ENCODE results near the gene MITF.

Gene MITF

DNA sequence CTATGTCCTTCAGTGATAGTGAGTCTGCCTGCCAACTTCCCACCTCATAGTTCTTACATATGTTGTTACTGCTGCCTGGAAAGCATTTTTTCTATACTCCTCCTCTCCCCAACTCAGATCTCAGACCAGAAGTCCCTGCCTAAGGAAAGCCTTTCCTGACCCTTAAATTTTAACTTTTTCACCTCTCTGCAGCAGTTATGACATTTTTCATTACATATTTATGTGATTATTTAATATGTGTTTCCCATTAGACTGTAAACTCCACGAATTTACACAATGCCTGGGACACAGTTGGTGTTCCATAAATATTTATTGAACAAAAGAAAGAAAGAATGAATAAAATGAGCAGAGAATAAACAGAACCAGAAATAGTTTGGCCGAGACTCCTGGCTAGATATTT, 125.5 kb downstream of the MITF start:
- TF ChIP-seq POLR2A (IDR thresholded peaks at IDR 0.05; ENCODE audit: low read depth, low read length), result no peak
- FAIRE-seq (no peak), DNase-seq (ENCODE audit: insufficient read length, low spot score) (no peak)

- TF ChIP-seq POLR2A (IDR thresholded peaks at IDR 0.05; ENCODE audit: low read depth, low read length), result no peak
- no peak for DNase-seq (ENCODE audit: insufficient read length, low spot score)
- FAIRE-seq, result peak; percentile 27
Measured at GRCh38 chr3:69865925-69866679, 126.8 kb downstream of the MITF start.

GRCh38 chr3:69866988-69867720, 127.9 kb downstream of the MITF start:
- DNase-seq (ENCODE audit: insufficient read length, low spot score) (no peak), FAIRE-seq (no peak)
- TF ChIP-seq POLR2A (IDR thresholded peaks at IDR 0.05; ENCODE audit: low read depth, low read length), result no peak

GRCh38 chr3:69867941-69868505, 128.8 kb downstream of the MITF start:
- no peak for TF ChIP-seq POLR2A (IDR thresholded peaks at IDR 0.05; ENCODE audit: low read depth, low read length)
- no peak for FAIRE-seq
- no peak for DNase-seq (ENCODE audit: insufficient read length, low spot score)

DNA sequence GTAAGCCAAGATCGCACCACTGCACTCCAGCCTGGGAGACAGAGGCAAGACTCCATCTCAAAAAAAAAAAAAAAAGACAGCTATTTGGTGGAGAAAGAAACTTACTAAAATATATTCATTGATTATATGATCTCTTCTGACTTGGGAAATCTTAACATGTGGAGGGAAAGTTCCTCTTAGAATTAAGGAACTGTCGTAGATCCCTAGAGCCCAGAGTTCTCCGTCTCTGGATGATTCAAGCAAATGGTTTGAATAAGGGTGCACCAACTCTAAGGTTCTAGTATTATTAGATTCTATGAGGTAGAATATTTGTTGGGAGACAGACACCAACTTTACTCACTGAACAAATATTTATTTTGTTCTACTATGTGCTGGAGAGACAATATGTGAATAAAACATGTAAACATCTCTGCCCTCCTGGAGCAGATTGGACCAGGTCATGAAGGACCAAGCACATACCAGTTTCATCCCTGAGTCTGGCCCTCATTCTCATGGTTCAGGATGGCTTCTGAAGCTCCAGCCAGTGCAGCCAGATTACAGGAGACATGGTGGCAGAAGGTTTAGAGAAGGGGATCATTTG, 129.7 kb downstream of the MITF start:
- no peak for TF ChIP-seq POLR2A (IDR thresholded peaks at IDR 0.05; ENCODE audit: low read depth, low read length)
- no peak for DNase-seq (ENCODE audit: insufficient read length, low spot score)
- FAIRE-seq, result no peak

- no peak for TF ChIP-seq POLR2A (IDR thresholded peaks at IDR 0.05; ENCODE audit: low read depth, low read length)
- FAIRE-seq (peak; percentile 84), DNase-seq (ENCODE audit: insufficient read length, low spot score) (peak; percentile 15)
Measured at GRCh38 chr3:69869643-69870042, 130.4 kb downstream of the MITF start.

DNA sequence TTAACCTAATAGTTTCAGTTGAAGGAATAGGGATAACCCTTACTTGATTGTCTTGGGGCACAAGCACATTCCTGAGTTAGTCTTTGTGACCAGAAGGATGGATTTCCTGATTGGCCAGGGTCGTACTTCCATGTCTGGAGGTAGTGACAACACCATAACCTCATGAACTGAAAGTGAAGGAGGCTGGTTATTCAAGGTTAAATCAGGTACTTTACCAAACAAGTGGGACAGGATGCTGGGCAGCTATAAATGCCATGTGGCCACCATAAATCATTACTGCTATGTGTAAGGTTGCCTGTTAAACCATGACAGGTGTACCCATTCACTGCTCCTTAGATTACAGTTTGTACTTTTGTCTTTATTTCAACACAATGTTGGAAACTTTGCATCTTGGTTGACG, 132.0 kb downstream of the MITF start:
- no peak for TF ChIP-seq POLR2A (IDR thresholded peaks at IDR 0.05; ENCODE audit: low read depth, low read length)
- FAIRE-seq, result no peak
- no peak for DNase-seq (ENCODE audit: insufficient read length, low spot score)

DNA sequence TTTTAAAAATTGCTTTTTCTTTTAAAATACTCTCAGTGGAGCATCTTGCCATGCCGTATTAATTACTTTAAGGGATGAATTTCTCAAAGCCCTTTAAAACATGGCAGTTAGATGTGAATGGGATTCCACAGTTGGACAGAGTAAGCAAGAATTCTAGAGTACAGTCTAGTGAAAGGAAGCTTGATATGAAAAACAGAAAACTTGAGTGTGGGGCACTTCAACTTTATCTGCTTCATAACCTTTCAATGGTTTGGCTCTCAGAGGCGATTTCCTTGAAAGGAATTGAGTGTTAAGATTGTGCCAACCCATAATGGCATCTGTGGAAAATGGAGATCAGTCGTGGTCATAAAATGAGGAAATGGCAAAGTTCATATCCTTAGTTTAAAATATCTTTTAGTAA, 132.6 kb downstream of the MITF start:
- TF ChIP-seq POLR2A (IDR thresholded peaks at IDR 0.05; ENCODE audit: low read depth, low read length), result no peak
- FAIRE-seq (no peak), DNase-seq (ENCODE audit: insufficient read length, low spot score) (no peak)

- FAIRE-seq, result no peak
- TF ChIP-seq POLR2A (IDR thresholded peaks at IDR 0.05; ENCODE audit: low read depth, low read length), result no peak
Measured at GRCh38 chr3:69872783-69873378, 133.6 kb downstream of the MITF start.

DNA sequence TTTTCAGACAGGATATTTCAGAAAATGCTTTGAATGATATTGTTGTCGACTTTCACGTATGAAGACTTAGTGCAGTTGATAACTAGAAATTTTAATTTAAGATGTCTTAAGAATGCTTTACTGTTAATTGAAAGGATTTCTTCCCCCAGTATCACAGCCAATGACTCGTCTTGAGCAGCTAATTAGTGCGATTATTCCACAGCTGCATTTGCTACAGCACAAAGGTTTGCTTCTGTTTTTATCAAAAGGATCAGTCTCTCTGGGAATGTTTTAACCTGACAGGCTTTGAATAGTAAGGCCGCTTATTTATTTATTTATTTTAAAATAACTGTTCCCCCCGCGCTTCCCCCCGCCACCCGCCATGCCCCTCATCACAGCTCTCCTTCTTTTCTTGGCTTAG, 136.8 kb downstream of the MITF start:
- no peak for TF ChIP-seq POLR2A (IDR thresholded peaks at IDR 0.05; ENCODE audit: low read depth, low read length)
- DNase-seq (ENCODE audit: insufficient read length, low spot score) (no peak), FAIRE-seq (no peak)

More at GRCh38 chr3:69872783-69873378, 133.6 kb downstream of the MITF start:
- DNase-seq (ENCODE audit: insufficient read length, low spot score), result no peak

- FAIRE-seq, result no peak
Measured at GRCh38 chr3:69878254-69878653, 139.0 kb downstream of the MITF start.

GRCh38 chr3:69879051-69879450, 139.8 kb downstream of the MITF start:
- no peak for TF ChIP-seq POLR2A (IDR thresholded peaks at IDR 0.05; ENCODE audit: low read depth, low read length)

More at GRCh38 chr3:69878254-69878653, 139.0 kb downstream of the MITF start:
- no peak for TF ChIP-seq POLR2A (IDR thresholded peaks at IDR 0.05; ENCODE audit: low read depth, low read length)
- no peak for DNase-seq (ENCODE audit: insufficient read length, low spot score)

DNA sequence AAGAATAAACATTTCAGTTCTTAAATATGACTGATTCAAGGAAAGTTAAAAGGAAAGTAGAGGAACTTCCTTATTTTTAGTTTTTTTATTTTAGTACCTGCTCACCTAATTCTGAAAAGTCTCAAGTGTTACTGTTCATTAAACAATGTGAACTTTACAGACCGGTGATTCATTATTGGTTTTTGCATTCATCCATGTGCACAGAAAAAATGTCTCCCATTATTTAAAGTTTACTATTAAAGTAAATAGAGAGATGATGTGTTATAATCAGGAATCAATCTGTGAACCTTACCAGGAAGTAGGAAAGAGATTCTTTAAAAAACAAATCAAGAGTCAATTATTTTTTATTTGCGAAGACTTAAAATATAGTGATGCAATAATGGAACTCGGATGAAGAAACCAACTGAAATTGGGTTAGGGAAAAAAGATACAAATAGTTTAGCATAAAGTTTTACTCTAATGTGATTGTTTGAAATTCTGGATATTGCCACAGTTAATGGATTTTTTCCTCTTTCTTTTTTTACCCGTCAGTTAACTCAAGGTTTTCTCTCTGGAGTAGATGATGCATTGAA, 140.9 kb downstream of the MITF start:
- TF ChIP-seq POLR2A (IDR thresholded peaks at IDR 0.05; ENCODE audit: low read depth, low read length), result no peak
- no peak for DNase-seq (ENCODE audit: insufficient read length, low spot score)
- no peak for FAIRE-seq

More at GRCh38 chr3:69879051-69879450, 139.8 kb downstream of the MITF start:
- FAIRE-seq (no peak), DNase-seq (ENCODE audit: insufficient read length, low spot score) (no peak)
